Neural cell (in vitro differentiated cells): ENCODE results near the gene PRTG.

Experiments used
- EP300 ChIP-seq: fragments of 450-650 bp; conservative IDR thresholded peaks from 2 replicates; pipeline ENCODE4 v1.6.1; 2014; ENCODE audit warnings: antibody characterized with exemption, mild to moderate bottlenecking, moderate library complexity; ENCODE audit not compliant: poor library complexity, severe bottlenecking
- EZH2 ChIP-seq: fragments of 200-600, 300-800 bp; shearing (Covaris generic), sonication (generic); IDR thresholded peaks from 2 replicates; pipeline ENCODE4 v1.6.1; 2014; ENCODE audit warnings: antibody characterized with exemption, low read length, borderline replicate concordance, mild to moderate bottlenecking; ENCODE audit not compliant: insufficient read depth, poor library complexity, severe bottlenecking
- POLR2AphosphoS5 ChIP-seq: IDR thresholded peaks from 2 replicates; pipeline ENCODE4 v1.6.1; 2012
- SMC3 ChIP-seq: fragments of 450-650 bp; conservative IDR thresholded peaks from 2 replicates; pipeline ENCODE4 v1.6.1; 2014; ENCODE audit warnings: antibody characterized with exemption, mild to moderate bottlenecking, moderate library complexity; ENCODE audit not compliant: poor library complexity
- TF ChIP-seq, protein P1 (sequence below): fragments of 450-650 bp; IDR thresholded peaks from 2 replicates; pipeline ENCODE4 v1.5.1; 2014; ENCODE audit warnings: antibody characterized with exemption, mild to moderate bottlenecking, moderate library complexity; ENCODE audit not compliant: poor library complexity, severe bottlenecking
- TF ChIP-seq, protein P2 (sequence below): IDR thresholded peaks from 2 replicates; pipeline ENCODE4 v1.6.1; 2012; ENCODE audit warnings: borderline replicate concordance

DNA sequence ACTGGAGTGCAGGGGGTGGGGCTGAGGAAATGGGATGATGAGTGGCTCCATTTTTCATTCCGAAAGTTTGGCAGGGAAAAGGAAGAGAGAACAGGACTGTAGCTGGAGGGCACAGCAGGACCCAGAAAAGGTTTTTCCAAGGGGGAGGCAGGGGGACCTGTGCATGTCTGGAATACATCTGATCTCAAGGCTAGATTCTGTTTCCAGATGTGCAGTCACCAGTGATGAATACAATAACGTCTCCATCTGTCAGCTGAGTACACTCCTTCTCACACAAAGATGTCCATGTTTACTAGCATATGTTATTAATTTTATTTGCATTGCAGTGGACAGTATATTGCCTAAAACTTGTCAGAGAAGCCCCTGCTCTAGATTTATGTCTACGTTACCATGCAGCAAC is 39.9 kb upstream of the PRTG start:
- TF ChIP-seq, protein P1, sequence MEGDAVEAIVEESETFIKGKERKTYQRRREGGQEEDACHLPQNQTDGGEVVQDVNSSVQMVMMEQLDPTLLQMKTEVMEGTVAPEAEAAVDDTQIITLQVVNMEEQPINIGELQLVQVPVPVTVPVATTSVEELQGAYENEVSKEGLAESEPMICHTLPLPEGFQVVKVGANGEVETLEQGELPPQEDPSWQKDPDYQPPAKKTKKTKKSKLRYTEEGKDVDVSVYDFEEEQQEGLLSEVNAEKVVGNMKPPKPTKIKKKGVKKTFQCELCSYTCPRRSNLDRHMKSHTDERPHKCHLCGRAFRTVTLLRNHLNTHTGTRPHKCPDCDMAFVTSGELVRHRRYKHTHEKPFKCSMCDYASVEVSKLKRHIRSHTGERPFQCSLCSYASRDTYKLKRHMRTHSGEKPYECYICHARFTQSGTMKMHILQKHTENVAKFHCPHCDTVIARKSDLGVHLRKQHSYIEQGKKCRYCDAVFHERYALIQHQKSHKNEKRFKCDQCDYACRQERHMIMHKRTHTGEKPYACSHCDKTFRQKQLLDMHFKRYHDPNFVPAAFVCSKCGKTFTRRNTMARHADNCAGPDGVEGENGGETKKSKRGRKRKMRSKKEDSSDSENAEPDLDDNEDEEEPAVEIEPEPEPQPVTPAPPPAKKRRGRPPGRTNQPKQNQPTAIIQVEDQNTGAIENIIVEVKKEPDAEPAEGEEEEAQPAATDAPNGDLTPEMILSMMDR = no peak
- no peak for TF ChIP-seq EZH2
- no peak for TF ChIP-seq EP300
- no peak for TF ChIP-seq POLR2AphosphoS5
- TF ChIP-seq, protein P2, sequence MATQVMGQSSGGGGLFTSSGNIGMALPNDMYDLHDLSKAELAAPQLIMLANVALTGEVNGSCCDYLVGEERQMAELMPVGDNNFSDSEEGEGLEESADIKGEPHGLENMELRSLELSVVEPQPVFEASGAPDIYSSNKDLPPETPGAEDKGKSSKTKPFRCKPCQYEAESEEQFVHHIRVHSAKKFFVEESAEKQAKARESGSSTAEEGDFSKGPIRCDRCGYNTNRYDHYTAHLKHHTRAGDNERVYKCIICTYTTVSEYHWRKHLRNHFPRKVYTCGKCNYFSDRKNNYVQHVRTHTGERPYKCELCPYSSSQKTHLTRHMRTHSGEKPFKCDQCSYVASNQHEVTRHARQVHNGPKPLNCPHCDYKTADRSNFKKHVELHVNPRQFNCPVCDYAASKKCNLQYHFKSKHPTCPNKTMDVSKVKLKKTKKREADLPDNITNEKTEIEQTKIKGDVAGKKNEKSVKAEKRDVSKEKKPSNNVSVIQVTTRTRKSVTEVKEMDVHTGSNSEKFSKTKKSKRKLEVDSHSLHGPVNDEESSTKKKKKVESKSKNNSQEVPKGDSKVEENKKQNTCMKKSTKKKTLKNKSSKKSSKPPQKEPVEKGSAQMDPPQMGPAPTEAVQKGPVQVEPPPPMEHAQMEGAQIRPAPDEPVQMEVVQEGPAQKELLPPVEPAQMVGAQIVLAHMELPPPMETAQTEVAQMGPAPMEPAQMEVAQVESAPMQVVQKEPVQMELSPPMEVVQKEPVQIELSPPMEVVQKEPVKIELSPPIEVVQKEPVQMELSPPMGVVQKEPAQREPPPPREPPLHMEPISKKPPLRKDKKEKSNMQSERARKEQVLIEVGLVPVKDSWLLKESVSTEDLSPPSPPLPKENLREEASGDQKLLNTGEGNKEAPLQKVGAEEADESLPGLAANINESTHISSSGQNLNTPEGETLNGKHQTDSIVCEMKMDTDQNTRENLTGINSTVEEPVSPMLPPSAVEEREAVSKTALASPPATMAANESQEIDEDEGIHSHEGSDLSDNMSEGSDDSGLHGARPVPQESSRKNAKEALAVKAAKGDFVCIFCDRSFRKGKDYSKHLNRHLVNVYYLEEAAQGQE = no peak
- TF ChIP-seq SMC3 = no peak
